Activated naive CD8-positive, alpha-beta T cell (primary cell): ENCODE data around the gene ZBTB25.

Source experiments
- H3K27ac Mint-ChIP-seq: one replicate; pipeline ENCODE4 v1.8.0; 2021; ENCODE audit warnings: mixed read lengths
- H3K27me3 Mint-ChIP-seq: one replicate; pipeline ENCODE4 v1.8.0; 2021; ENCODE audit warnings: mixed read lengths
- H3K36me3 Mint-ChIP-seq: one replicate; pipeline ENCODE4 v1.8.0; 2021; ENCODE audit warnings: mixed read lengths
- H3K4me1 Mint-ChIP-seq: one replicate; pipeline ENCODE4 v1.8.0; 2021; ENCODE audit warnings: low read depth, mixed read lengths
- H3K4me3 Mint-ChIP-seq: one replicate; pipeline ENCODE4 v1.8.0; 2021; ENCODE audit warnings: mild to moderate bottlenecking, mixed read lengths
- H3K9me3 Mint-ChIP-seq: one replicate; pipeline ENCODE4 v1.8.0; 2021; ENCODE audit warnings: low read depth, mixed read lengths

The ZBTB25 gene

DNA sequence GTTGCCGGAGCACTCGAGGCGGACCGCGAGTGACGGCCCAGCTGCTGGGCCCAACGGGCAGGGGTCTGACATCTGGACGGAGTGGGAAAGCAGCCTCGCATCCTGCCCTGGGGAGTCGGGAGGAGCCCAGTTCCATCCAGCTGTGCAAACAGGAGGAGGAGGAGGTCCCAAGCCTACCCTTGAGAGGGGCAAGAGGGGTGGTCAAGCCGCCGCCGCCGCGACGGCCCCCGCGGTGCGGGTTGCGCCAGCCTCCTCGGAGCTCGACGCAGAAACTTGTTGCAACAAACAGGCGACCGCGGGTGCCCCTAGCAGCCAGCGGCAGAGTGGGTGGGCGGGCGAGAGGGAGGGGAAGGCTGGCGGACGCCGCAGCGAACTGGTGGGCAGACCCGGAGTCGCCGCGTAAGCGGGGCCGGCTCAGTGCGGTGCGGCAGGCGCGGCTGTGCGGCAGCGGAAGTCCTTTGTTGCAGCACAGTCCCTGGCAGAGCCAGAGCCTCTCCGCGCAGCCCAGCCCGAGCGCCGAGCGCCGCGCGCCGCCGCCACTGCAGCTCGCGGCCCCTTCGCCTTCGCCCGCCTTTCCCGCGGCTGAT is 765 bp upstream of the ZBTB25 start, which contains the start of gene ZBTB1:
TSS of gene ZBTB1 (plus strand) at position 461 of the 587 bp plus-strand sequence. CDS start 16,735 bp downstream, outside the sequence.
- peak within 1 kb of the TSS; percentile 99 for H3K27ac Mint-ChIP-seq
- peak within 1 kb of the TSS; percentile 100 for H3K4me3 Mint-ChIP-seq
- peaks cover 75% of the 10 kb centered on the region for H3K4me1 Mint-ChIP-seq
- peaks cover 9% of the 10 kb centered on the region for H3K36me3 Mint-ChIP-seq
- H3K9me3 Mint-ChIP-seq = no peaks in the 10 kb centered on the region
- no peaks in the 10 kb centered on the region for H3K27me3 Mint-ChIP-seq

GRCh38 chr14:64502887-64503433 is 678 bp downstream of the ZBTB25 start:
- Mint-ChIP-seq H3K27ac (peak overlapping the region; percentile 99), H3K4me1 (peaks cover 70% of the 10 kb centered on the region), H3K4me3 (peak overlapping the region; percentile 100), H3K36me3 (peaks cover 9% of the 10 kb centered on the region), H3K27me3 (no peaks in the 10 kb centered on the region), H3K9me3 (no peaks in the 10 kb centered on the region)

- peaks cover 70% of the 10 kb centered on the region for H3K4me1 Mint-ChIP-seq
- no peaks in the 10 kb centered on the region for H3K27me3 Mint-ChIP-seq
- peaks cover 9% of the 10 kb centered on the region for H3K36me3 Mint-ChIP-seq
- H3K4me3 Mint-ChIP-seq = peak overlapping the region; percentile 100
- peak overlapping the region; percentile 99 for H3K27ac Mint-ChIP-seq
- H3K9me3 Mint-ChIP-seq = no peaks in the 10 kb centered on the region
Measured at GRCh38 chr14:64502456-64502855, 1.2 kb downstream of the ZBTB25 start.

GRCh38 chr14:64501411-64502171 is 2.0 kb downstream of the ZBTB25 start:
- no peaks in the 10 kb centered on the region for H3K9me3 Mint-ChIP-seq
- no peaks in the 10 kb centered on the region for H3K27me3 Mint-ChIP-seq
- H3K27ac Mint-ChIP-seq = peak overlapping the region; percentile 99
- peaks cover 9% of the 10 kb centered on the region for H3K36me3 Mint-ChIP-seq
- peaks cover 69% of the 10 kb centered on the region for H3K4me1 Mint-ChIP-seq
- H3K4me3 Mint-ChIP-seq = peak overlapping the region; percentile 100

GRCh38 chr14:64500088-64500487 is 3.5 kb downstream of the ZBTB25 start:
- Mint-ChIP-seq H3K4me3 (peak overlapping the region; percentile 100), H3K27ac (peak overlapping the region; percentile 99), H3K9me3 (no peaks in the 10 kb centered on the region), H3K4me1 (peaks cover 63% of the 10 kb centered on the region), H3K27me3 (no peaks in the 10 kb centered on the region), H3K36me3 (peaks cover 9% of the 10 kb centered on the region)

DNA sequence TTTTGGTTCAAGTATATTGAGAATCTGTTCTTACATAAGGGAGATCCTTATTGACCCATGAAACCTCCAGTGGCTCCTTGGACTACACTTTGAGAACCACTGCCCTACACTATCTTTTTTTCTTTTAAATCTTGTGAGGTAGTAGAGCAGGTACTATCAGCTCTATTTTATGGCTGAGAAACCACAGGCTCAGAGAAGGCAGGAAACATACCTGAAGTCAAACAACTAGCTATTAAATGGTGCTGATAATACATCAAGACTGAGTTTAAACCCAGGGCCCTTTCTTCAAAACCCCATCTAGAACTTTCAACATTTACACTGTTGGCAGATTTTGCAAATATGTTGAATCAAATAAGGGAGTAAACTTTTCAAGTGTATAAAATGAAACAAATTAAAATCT is 6.9 kb downstream of the ZBTB25 start:
- Mint-ChIP-seq H3K36me3 (peaks cover 5% of the 10 kb centered on the region), H3K27ac (no peak overlapping the region), H3K27me3 (no peaks in the 10 kb centered on the region), H3K4me1 (peaks cover 78% of the 10 kb centered on the region), H3K4me3 (peak overlapping the region; percentile 46), H3K9me3 (no peaks in the 10 kb centered on the region)

- peaks cover 5% of the 10 kb centered on the region for H3K36me3 Mint-ChIP-seq
- H3K4me3 Mint-ChIP-seq = no peak overlapping the region
- H3K9me3 Mint-ChIP-seq = no peaks in the 10 kb centered on the region
- peak overlapping the region; percentile 34 for H3K27ac Mint-ChIP-seq
- H3K4me1 Mint-ChIP-seq = peaks cover 78% of the 10 kb centered on the region
- H3K27me3 Mint-ChIP-seq = no peaks in the 10 kb centered on the region
Measured at GRCh38 chr14:64495252-64495651, 8.4 kb downstream of the ZBTB25 start.

DNA sequence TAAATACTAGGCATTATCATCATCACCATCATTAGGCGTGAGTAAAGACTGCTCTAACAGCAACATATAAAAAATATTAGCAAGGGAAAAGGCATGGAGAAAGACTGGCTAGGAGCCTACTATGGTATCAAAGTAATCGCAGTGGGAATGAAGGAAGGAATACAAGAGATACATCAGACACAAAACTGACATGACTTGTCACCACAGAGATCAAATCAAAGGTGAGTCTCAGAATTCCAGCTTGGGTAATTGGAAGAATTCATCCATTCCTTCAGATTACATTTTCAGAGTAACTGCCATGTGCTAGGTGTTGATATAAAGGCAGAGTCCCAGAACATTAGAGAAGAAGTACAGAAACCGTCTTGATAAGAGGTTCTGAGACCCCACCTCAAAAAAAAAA is 10.2 kb downstream of the ZBTB25 start:
- Mint-ChIP-seq H3K27ac (peak overlapping the region; percentile 74), H3K9me3 (no peaks in the 10 kb centered on the region), H3K4me3 (peak overlapping the region; percentile 6), H3K36me3 (peaks cover under 1% of the 10 kb centered on the region), H3K27me3 (no peaks in the 10 kb centered on the region), H3K4me1 (peaks cover 65% of the 10 kb centered on the region)

- H3K4me1 Mint-ChIP-seq = peaks cover 57% of the 10 kb centered on the region
- no peaks in the 10 kb centered on the region for H3K27me3 Mint-ChIP-seq
- no peaks in the 10 kb centered on the region for H3K9me3 Mint-ChIP-seq
- peaks cover 3% of the 10 kb centered on the region for H3K36me3 Mint-ChIP-seq
- H3K27ac Mint-ChIP-seq = peak overlapping the region; percentile 3
- no peak overlapping the region for H3K4me3 Mint-ChIP-seq
Measured at GRCh38 chr14:64491637-64492036, 12.0 kb downstream of the ZBTB25 start.

- Mint-ChIP-seq H3K27me3 (no peaks in the 10 kb centered on the region), H3K27ac (peak overlapping the region; percentile 74), H3K36me3 (peaks cover 3% of the 10 kb centered on the region), H3K9me3 (no peaks in the 10 kb centered on the region), H3K4me1 (peaks cover 49% of the 10 kb centered on the region), H3K4me3 (no peak overlapping the region)
Measured at GRCh38 chr14:64488590-64489099, 15.0 kb downstream of the ZBTB25 start.

GRCh38 chr14:64478634-64479250 is 24.9 kb downstream of the ZBTB25 start:
- Mint-ChIP-seq H3K27me3 (no peaks in the 10 kb centered on the region), H3K36me3 (no peaks in the 10 kb centered on the region), H3K4me1 (peaks cover 21% of the 10 kb centered on the region), H3K27ac (no peak overlapping the region), H3K9me3 (no peaks in the 10 kb centered on the region), H3K4me3 (no peak overlapping the region)

- no peak overlapping the region for H3K4me3 Mint-ChIP-seq
- H3K27ac Mint-ChIP-seq = no peak overlapping the region
- no peaks in the 10 kb centered on the region for H3K9me3 Mint-ChIP-seq
- H3K27me3 Mint-ChIP-seq = no peaks in the 10 kb centered on the region
- H3K36me3 Mint-ChIP-seq = no peaks in the 10 kb centered on the region
- H3K4me1 Mint-ChIP-seq = peaks cover 27% of the 10 kb centered on the region
Measured at GRCh38 chr14:64476438-64476837, 27.2 kb downstream of the ZBTB25 start.

DNA sequence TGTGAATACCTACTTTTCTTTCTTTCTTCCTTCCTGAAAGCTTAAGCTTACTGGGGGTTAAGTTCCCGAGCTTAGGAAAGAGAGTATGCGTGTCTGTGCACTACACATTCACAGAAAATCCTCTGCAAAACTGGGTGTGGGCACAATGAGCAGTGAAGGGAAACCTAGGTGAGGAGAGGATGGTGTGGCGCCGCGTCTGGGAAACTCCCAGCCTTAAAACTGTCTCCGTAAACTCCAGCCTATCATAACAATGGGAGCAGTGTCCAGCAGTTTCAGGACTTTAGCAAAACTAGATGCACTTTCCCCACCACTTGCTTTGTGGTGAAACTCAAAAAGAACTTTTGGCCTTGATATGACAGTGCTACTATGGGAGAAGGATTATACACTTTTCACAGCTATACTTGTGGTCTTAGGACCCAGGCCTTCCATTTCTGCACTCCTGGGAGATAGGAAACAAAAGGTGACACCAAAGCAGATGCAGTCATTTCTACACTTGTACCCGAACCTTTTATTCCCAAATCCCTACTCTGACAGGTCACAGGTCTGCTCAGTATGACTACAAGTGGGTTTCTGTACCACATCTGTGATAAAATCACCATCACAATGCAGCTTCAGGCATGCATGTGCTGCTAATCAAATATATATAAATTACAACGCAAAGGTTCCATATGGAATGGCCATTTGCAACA is 27.9 kb downstream of the ZBTB25 start:
- Mint-ChIP-seq H3K4me1 (peaks cover 27% of the 10 kb centered on the region), H3K9me3 (no peaks in the 10 kb centered on the region), H3K27me3 (no peaks in the 10 kb centered on the region), H3K36me3 (no peaks in the 10 kb centered on the region), H3K4me3 (no peak overlapping the region), H3K27ac (no peak overlapping the region)

DNA sequence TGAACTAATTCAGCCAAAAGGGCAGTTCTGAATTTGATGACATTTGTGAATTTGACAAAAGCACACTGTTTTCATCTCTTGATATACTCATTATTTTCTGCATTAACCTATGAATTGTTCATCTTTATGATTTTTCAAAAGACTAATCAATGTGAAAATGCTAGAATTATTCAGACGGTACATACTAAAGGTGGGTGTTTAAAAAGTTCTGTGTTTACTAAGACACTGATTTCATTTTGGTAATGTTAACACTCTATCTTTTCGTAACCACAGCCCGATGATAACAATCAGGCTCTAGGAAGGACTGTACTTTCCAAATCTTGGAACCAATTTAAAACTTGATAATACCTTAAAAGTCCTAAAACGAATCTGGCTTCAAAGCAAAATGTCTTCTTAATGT is 28.9 kb downstream of the ZBTB25 start:
- Mint-ChIP-seq H3K9me3 (no peaks in the 10 kb centered on the region), H3K27me3 (no peaks in the 10 kb centered on the region), H3K4me3 (no peak overlapping the region), H3K27ac (peak overlapping the region; percentile 16), H3K36me3 (no peaks in the 10 kb centered on the region), H3K4me1 (peaks cover 27% of the 10 kb centered on the region)
